Type B pancreatic cell (in vitro differentiated cells): ENCODE data around the gene FAM50B. TPM values are rescaled to one million over a fixed set of nuclear protein-coding genes. Genes with fewer than 3 reads are reported as not detected.

Experiments
- DNase-seq: peaks from one replicate; pipeline ENCODE4 v3.0.0; 2021; ENCODE audit warnings: mixed read lengths; ENCODE audit not compliant: unreplicated experiment; ENCODE audit errors: extremely low spot score
- H3K27ac Mint-ChIP-seq: 2 replicates; pipeline ENCODE4 v1.8.0; 2021; ENCODE audit warnings: mild to moderate bottlenecking, mixed read lengths
- H3K27me3 Mint-ChIP-seq: 2 replicates; pipeline ENCODE4 v1.8.0; 2021; ENCODE audit warnings: mixed read lengths
- H3K36me3 Mint-ChIP-seq: 2 replicates; pipeline ENCODE4 v1.8.0; 2021; ENCODE audit warnings: mixed read lengths
- H3K4me1 Mint-ChIP-seq: one replicate; pipeline ENCODE4 v1.8.0; 2021; ENCODE audit warnings: mixed read lengths; ENCODE audit not compliant: unreplicated experiment
- H3K4me3 Mint-ChIP-seq: 2 replicates; pipeline ENCODE4 v1.8.0; 2021; ENCODE audit warnings: mild to moderate bottlenecking, mixed read lengths
- H3K9me3 Mint-ChIP-seq: 2 replicates; pipeline ENCODE4 v1.8.0; 2021; ENCODE audit warnings: mixed read lengths
- total RNA-seq: library from RNA; stranded (reverse); gene quantifications from 2 replicates; pipeline ENCODE4 v1.2.1, GENCODE V29; 2021; ENCODE audit warnings: low replicate concordance
- TF ChIP-seq, protein P1 (sequence below): fragments of 200-600 bp; sonication (generic); conservative IDR thresholded peaks from 2 replicates; pipeline ENCODE4 v1.5.0; 2021; ENCODE audit warnings: antibody characterized with exemption, mild to moderate bottlenecking

Gene FAM50B
- total RNA-seq, 1 donor from 2014 or later, result 1.8 TPM

DNA sequence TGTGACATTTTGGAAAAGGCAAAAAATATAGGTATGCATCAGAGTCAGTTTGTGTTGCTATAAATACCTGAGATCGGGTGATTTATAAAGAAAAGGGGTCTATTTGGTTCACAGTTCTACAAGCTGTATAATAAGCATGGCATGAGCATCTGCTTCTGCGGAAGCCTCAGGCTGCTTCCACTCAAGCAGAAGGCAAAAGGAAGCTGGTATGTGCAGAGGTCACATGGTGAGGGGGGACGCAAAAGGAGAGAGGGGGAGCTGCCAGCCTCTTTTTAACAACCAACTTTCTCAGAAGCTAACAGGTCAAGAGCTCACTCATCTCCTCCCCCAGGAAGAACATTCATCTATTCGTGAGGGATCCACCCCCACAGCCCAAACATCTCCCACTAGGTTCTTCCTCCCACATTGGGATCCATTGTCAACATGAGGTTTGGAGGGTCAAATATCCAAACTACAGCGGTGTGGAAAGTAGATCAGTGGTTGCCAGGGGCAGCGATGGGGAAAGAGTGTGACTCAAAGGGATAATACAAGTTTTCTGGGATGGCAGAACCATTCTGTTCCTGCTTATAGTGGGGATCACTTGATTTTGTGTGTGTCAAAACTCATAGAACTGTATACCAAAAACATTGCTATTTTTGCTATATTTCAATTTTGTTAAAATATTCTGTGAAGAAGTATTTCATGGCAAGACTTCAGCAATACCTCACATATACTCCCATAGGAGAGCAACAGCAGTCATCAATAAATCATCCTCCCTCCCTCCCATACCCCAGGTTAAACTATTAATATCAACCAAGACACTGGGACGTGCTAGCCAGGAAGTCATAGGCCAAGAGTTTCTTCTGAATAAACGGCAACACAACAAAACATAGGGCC, 9.9 kb upstream of the FAM50B start:
- TF ChIP-seq, protein P1, sequence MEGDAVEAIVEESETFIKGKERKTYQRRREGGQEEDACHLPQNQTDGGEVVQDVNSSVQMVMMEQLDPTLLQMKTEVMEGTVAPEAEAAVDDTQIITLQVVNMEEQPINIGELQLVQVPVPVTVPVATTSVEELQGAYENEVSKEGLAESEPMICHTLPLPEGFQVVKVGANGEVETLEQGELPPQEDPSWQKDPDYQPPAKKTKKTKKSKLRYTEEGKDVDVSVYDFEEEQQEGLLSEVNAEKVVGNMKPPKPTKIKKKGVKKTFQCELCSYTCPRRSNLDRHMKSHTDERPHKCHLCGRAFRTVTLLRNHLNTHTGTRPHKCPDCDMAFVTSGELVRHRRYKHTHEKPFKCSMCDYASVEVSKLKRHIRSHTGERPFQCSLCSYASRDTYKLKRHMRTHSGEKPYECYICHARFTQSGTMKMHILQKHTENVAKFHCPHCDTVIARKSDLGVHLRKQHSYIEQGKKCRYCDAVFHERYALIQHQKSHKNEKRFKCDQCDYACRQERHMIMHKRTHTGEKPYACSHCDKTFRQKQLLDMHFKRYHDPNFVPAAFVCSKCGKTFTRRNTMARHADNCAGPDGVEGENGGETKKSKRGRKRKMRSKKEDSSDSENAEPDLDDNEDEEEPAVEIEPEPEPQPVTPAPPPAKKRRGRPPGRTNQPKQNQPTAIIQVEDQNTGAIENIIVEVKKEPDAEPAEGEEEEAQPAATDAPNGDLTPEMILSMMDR, result no peak
- DNase-seq, result no peak
- Mint-ChIP-seq H3K4me3 (peak overlapping the region; percentile 34), H3K27me3 (no peaks in the 10 kb centered on the region), H3K4me1 (peaks cover 17% of the 10 kb centered on the region), H3K9me3 (peaks cover 7% of the 10 kb centered on the region), H3K36me3 (no peaks in the 10 kb centered on the region), H3K27ac (no peak overlapping the region)

DNA sequence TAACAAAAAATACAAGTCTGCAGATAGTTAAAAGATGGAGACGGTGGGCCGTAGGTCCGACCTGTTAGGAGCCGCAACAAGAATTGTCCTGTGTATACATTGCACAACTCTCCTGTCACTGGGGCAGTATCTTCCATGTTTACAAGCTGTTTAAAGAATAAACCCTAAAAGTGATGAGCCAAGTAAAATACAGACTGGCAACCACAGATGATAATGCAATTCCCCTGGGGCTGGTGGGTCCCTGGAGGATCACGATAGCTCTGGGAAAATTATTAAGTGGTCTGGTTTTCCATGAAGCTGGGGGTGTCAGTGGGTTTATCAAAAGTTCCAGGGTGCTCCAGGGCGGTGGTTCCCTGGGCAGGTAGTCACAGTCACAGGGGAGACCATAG, 8.1 kb upstream of the FAM50B start:
- TF ChIP-seq, protein P1, result no peak
- no peak overlapping the region for H3K4me3 Mint-ChIP-seq
- H3K9me3 Mint-ChIP-seq, result peaks cover 7% of the 10 kb centered on the region
- H3K27me3 Mint-ChIP-seq, result no peaks in the 10 kb centered on the region
- no peak overlapping the region for H3K27ac Mint-ChIP-seq
- peaks cover 17% of the 10 kb centered on the region for H3K4me1 Mint-ChIP-seq
- no peaks in the 10 kb centered on the region for H3K36me3 Mint-ChIP-seq
- no peak for DNase-seq

DNA sequence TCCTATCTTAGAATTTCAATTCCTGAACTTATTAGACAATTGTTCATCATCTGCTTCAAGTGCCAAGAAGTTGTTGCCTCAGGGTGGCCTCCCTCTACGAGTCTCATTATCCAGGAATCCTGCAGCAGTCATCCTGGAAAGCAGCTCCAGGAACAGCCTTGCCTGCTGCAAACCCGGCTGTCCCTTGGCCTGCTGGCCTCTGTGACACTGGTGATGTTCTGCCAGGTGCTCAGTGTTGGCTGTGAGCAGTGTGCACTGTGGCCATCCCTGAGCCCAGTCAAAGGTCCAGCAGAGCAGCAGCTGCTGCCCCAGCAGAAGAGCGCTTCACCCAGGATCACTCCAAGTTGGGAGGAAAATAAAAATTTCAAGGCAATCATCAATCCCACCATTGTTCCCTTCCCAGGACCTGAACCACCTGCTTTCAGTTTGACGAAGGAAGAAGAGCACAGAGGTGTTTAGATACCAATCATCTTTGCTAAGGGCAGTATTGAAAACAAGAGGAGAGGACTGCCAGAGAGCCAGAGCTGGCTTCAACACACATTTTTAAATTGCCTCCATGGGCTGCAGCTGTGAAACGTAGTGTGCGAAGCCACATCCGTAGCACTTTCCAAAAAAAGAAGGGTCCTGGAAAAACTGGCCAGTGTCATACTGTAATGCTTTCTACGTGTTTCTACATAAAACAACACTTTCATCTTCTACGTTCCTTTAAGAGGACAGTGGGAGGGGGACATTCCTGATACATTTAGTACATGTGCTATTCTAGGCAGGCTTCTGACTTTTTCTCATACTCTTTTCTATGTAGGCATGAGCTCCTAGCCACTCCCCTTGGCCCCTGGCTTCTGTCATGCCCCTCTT, 7.2 kb upstream of the FAM50B start:
- no peaks in the 10 kb centered on the region for H3K27me3 Mint-ChIP-seq
- H3K27ac Mint-ChIP-seq, result peak overlapping the region; percentile 43
- no peaks in the 10 kb centered on the region for H3K36me3 Mint-ChIP-seq
- no peak overlapping the region for H3K4me3 Mint-ChIP-seq
- TF ChIP-seq, protein P1, result no peak
- H3K4me1 Mint-ChIP-seq, result peaks cover 17% of the 10 kb centered on the region
- H3K9me3 Mint-ChIP-seq, result peaks cover 7% of the 10 kb centered on the region
- DNase-seq, result no peak

DNA sequence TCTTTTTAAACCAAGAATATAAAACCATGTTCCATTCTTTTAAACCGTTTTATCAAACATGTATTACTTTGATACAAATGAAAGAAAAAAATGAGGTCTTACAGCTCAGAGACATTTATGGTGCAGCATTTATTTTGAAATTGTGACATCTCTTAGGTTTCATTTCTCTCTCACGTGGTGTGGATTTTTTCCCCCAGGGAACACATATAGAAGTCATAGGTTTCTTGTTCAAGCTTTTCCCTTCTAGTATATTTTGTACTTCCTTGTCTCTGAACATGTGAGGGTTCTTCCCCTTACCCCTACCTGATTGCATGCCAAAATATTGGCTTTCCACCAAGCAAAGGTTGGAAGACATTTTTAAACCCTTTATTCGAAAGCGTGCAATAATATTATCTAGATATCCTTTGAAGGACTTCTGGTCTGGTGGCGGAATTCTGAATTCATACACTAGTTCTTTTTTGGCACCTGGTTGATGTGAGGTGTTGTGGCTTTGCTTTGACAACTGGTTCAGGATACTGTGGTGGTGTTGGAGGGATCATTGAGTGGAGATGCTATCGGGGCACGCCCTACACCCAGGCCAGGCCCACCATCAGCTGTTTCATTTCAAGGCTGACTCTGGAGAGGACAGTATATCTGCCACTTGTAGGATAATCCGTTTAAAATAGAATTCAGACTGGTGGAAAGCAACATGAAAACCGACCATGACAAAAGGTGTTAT, 5.6 kb upstream of the FAM50B start:
- H3K36me3 Mint-ChIP-seq, result peaks cover 3% of the 10 kb centered on the region
- TF ChIP-seq, protein P1, result no peak
- H3K4me1 Mint-ChIP-seq, result peaks cover 19% of the 10 kb centered on the region
- H3K9me3 Mint-ChIP-seq, result peaks cover 5% of the 10 kb centered on the region
- DNase-seq, result no peak
- no peak overlapping the region for H3K4me3 Mint-ChIP-seq
- no peaks in the 10 kb centered on the region for H3K27me3 Mint-ChIP-seq
- H3K27ac Mint-ChIP-seq, result peak overlapping the region; percentile 1

DNA sequence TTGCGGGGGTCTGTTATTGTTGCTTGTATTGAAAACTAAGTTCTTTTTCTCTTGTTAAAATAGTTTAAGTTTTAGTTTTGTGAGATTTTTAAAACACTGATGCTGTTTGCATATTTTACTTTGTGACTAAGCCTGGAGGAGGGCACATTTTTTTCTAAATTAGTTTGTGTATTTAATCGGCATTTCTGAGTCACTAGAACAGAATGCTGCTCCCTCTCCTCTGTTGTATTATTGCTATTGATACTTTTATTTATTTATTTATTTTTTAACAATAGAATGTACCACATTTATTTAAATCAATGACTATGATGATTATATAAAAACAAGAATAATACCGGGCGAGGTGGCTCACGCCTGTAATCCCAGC, 5.1 kb upstream of the FAM50B start:
- Mint-ChIP-seq H3K27ac (no peak overlapping the region), H3K27me3 (no peaks in the 10 kb centered on the region), H3K4me3 (no peak overlapping the region), H3K9me3 (peaks cover 6% of the 10 kb centered on the region), H3K4me1 (peaks cover 19% of the 10 kb centered on the region), H3K36me3 (peaks cover 5% of the 10 kb centered on the region)
- no peak for DNase-seq
- TF ChIP-seq, protein P1, result no peak
